HCT116 (cell line): ENCODE data around the gene SIN3B. TPM values are rescaled to one million over a fixed set of nuclear protein-coding genes. Genes with fewer than 3 reads are reported as not detected.

Experiments
- ATAC-seq: fragments of 200-7000 bp; cut with Tn5 transposase; 2 replicates; pipeline ENCODE4 v1.9.1; 2020; ENCODE audit warnings: mild to moderate bottlenecking, moderate library complexity
- BruUV-seq: library from RNA; stranded (reverse); fragments of 400-500 nt; replicated peaks from 2 replicates; lab custom pipeline; 2021; lab: Mats Ljungman, UMichigan
- CTCF ChIA-PET: fragments of 300-600 bp; sonication (Branson Sonifier 250); formaldehyde crosslinking; loops from one replicate; lab custom pipeline; 2021; ENCODE audit warnings: antibody characterized with exemption; lab: Charles Lee
- POLR2A ChIA-PET: fragments of 300-600, 350-600 bp; sonication (Branson Sonifier 250); formaldehyde crosslinking; loops from one replicate; lab custom pipeline; 2021; ENCODE audit warnings: antibody characterized with exemption; lab: Charles Lee
- RAD21 ChIA-PET, 2 experiments: fragments of 300-600 bp; sonication (Branson Sonifier 250); formaldehyde crosslinking; loops; one replicate each; lab custom pipeline; 2023; ENCODE audit warnings: low total read pairs in 2 of 2; ENCODE audit not compliant: uncharacterized antibody in 2 of 2, unreplicated experiment in 2 of 2, low non-redundant PET in 1 of 2; lab: Charles Lee
- DNase-seq: peaks from one replicate; pipeline ENCODE4 v3.0.0-alpha.2; 2010; ENCODE audit warnings: low read depth, low spot score
- H2AFZ ChIP-seq: fragments of 200-600 bp; shearing (Covaris generic), sonication (generic); 2 replicates; pipeline ENCODE4 v1.6.1; 2017; ENCODE audit warnings: low read depth, mixed run types, mixed read lengths, antibody characterized with exemption, low read length; ENCODE audit not compliant: poor library complexity, severe bottlenecking
- H3K27ac ChIP-seq: 2 replicates; pipeline ENCODE4 v1.5.1; 2012; ENCODE audit warnings: low read depth, low read length
- H3K27me3 ChIP-seq: fragments of 200-600 bp; sonication (generic); 2 replicates; pipeline ENCODE4 v1.6.1; 2016; ENCODE audit warnings: mixed run types, low read length, mixed read lengths; ENCODE audit not compliant: insufficient read depth
- H3K36me3 ChIP-seq, 2 experiments: fragments of 200-500 bp in 1 of 2; fragments of 200-600 bp in 1 of 2; sonication (Bioruptor generic) in 1 of 2; sonication (generic) in 1 of 2; 2 replicates each; pipeline versions ENCODE4 v1.5.1 to v1.6.1; 2014 to 2016; ENCODE audit warnings: low read length in 2 of 2, inconsistent platforms in 1 of 2, mixed read lengths in 1 of 2, mixed run types in 1 of 2; ENCODE audit not compliant: insufficient read depth in 2 of 2, control insufficient read depth in 1 of 2
- H3K4me1 ChIP-seq, 2 experiments: fragments of 200-600 bp in 1 of 2; sonication (generic) in 1 of 2; 2 replicates each; pipeline versions ENCODE4 v1.5.1 to v1.6.1; 2012 to 2017; ENCODE audit warnings: low read length in 2 of 2, inconsistent platforms in 1 of 2, mild to moderate bottlenecking in 1 of 2, mixed read lengths in 1 of 2, mixed run types in 1 of 2, moderate library complexity in 1 of 2; ENCODE audit not compliant: insufficient read depth in 2 of 2, control insufficient read depth in 1 of 2
- H3K4me2 ChIP-seq: fragments of 200-600 bp; sonication (generic); 2 replicates; pipeline ENCODE4 v1.6.1; 2017; ENCODE audit warnings: mixed run types, low read length, mixed read lengths
- H3K4me3 ChIP-seq, 2 experiments: fragments of 200-600 bp in 1 of 2; sonication (generic) in 1 of 2; replicated peaks in 1 of 2; 2 replicates each; pipeline ENCODE4 v1.5.1; 2011 to 2016; ENCODE audit warnings: low read length in 2 of 2, control low read depth in 1 of 2, low read depth in 1 of 2, mild to moderate bottlenecking in 1 of 2, mixed read lengths in 1 of 2, mixed run types in 1 of 2
- H3K79me2 ChIP-seq: fragments of 200-600 bp; sonication (generic); 2 replicates; pipeline ENCODE4 v1.6.1; 2017; ENCODE audit warnings: mild to moderate bottlenecking, mixed run types, low read length, moderate library complexity, mixed read lengths; ENCODE audit not compliant: insufficient read depth
- H3K9ac ChIP-seq: fragments of 200-600 bp; sonication (generic); 2 replicates; pipeline ENCODE4 v1.6.1; 2016; ENCODE audit warnings: low read length, mixed read lengths
- H3K9me2 ChIP-seq: fragments of 200-600 bp; sonication (generic), shearing (Covaris generic); 2 replicates; pipeline ENCODE4 v1.6.1; 2017; ENCODE audit warnings: mixed run types, mild to moderate bottlenecking, moderate library complexity; ENCODE audit not compliant: insufficient read depth
- H3K9me3 ChIP-seq, 2 experiments: fragments of 200-500 bp in 1 of 2; fragments of 200-600 bp in 1 of 2; sonication (Bioruptor generic) in 1 of 2; sonication (generic) in 1 of 2; 2 replicates each; pipeline ENCODE4 v1.6.1; 2014 to 2017; ENCODE audit warnings: low read length in 2 of 2, mixed read lengths in 2 of 2, inconsistent platforms in 1 of 2, low read depth in 1 of 2, mild to moderate bottlenecking in 1 of 2, mixed run types in 1 of 2, moderate library complexity in 1 of 2; ENCODE audit not compliant: control insufficient read depth in 1 of 2, insufficient read depth in 1 of 2
- H4K20me1 ChIP-seq: fragments of 200-600 bp; sonication (generic), shearing (Covaris generic); 2 replicates; pipeline ENCODE4 v1.6.1; 2017; ENCODE audit warnings: mixed run types, mild to moderate bottlenecking, moderate library complexity; ENCODE audit not compliant: insufficient read depth
- CBX3 ChIP-seq: IDR thresholded peaks from 2 replicates; pipeline ENCODE4 v1.6.1; 2012; ENCODE audit warnings: low read depth
- CEBPB ChIP-seq: IDR thresholded peaks from 2 replicates; pipeline ENCODE4 v1.6.1; 2012; ENCODE audit warnings: low read depth
- EGR1 ChIP-seq: IDR thresholded peaks from 2 replicates; pipeline ENCODE4 v1.6.1; 2012; ENCODE audit warnings: low read depth
- ELF1 ChIP-seq: IDR thresholded peaks from 2 replicates; pipeline ENCODE4 v1.6.1; 2012; ENCODE audit warnings: low read depth, borderline replicate concordance
- RAD21 ChIP-seq: IDR thresholded peaks from 2 replicates; pipeline ENCODE4 v1.6.1; 2012; ENCODE audit warnings: low read depth, mild to moderate bottlenecking
- SIN3A ChIP-seq: IDR thresholded peaks from 2 replicates; pipeline ENCODE4 v1.6.1; 2012; ENCODE audit warnings: low read depth
- ZFX ChIP-seq: fragments of 450-650 bp; IDR thresholded peaks from 2 replicates; pipeline ENCODE4 v1.6.1; 2017
- ZNF274 ChIP-seq: fragments of 200-500 bp; sonication (Bioruptor generic); IDR thresholded peaks from 2 replicates; pipeline ENCODE4 v1.6.1; 2014; ENCODE audit warnings: mild to moderate bottlenecking, low read depth, low read length, inconsistent platforms
- intact Hi-C: fragments of 100-400 bp; cut with micrococcal nuclease; formaldehyde crosslinking; loops from 2 replicates; pipeline ENCODE4 v1.10.0; 2022
- total RNA-seq: library from RNA; stranded (reverse); gene quantifications from one replicate; pipeline ENCODE4 v1.2.1, GENCODE V29; 2021; ENCODE audit not compliant: unreplicated experiment
- TF ChIP-seq, protein P1 (sequence below): IDR thresholded peaks from 2 replicates; pipeline ENCODE4 v1.6.1; 2011; ENCODE audit warnings: mild to moderate bottlenecking, low read length, moderate library complexity; ENCODE audit not compliant: insufficient replicate concordance; ENCODE audit errors: extremely low read depth
- TF ChIP-seq, protein P2 (sequence below): IDR thresholded peaks from 2 replicates; pipeline ENCODE4 v1.6.1; 2012; ENCODE audit warnings: low read depth
- TF ChIP-seq, protein P3 (sequence below): IDR thresholded peaks from 2 replicates; pipeline ENCODE4 v1.6.1; 2012
- TF ChIP-seq, protein P4 (sequence below), 3 experiments: fragments of 200-600 bp in 1 of 3; sonication (generic) in 1 of 3; IDR thresholded peaks in 2 of 3; conservative IDR thresholded peaks in 1 of 3; 2 replicates each; pipeline ENCODE4 v1.5.1; 2012 to 2017; ENCODE audit warnings: low read depth in 2 of 3, low read length in 2 of 3, antibody characterized with exemption in 1 of 3, borderline replicate concordance in 1 of 3, control low read depth in 1 of 3, mild to moderate bottlenecking in 1 of 3, mixed read lengths in 1 of 3, mixed run types in 1 of 3, moderate library complexity in 1 of 3; ENCODE audit not compliant: insufficient read depth in 1 of 3

Gene SIN3B
- total RNA-seq, 1 experiment from 2014 or later = 59.9 TPM

DNA sequence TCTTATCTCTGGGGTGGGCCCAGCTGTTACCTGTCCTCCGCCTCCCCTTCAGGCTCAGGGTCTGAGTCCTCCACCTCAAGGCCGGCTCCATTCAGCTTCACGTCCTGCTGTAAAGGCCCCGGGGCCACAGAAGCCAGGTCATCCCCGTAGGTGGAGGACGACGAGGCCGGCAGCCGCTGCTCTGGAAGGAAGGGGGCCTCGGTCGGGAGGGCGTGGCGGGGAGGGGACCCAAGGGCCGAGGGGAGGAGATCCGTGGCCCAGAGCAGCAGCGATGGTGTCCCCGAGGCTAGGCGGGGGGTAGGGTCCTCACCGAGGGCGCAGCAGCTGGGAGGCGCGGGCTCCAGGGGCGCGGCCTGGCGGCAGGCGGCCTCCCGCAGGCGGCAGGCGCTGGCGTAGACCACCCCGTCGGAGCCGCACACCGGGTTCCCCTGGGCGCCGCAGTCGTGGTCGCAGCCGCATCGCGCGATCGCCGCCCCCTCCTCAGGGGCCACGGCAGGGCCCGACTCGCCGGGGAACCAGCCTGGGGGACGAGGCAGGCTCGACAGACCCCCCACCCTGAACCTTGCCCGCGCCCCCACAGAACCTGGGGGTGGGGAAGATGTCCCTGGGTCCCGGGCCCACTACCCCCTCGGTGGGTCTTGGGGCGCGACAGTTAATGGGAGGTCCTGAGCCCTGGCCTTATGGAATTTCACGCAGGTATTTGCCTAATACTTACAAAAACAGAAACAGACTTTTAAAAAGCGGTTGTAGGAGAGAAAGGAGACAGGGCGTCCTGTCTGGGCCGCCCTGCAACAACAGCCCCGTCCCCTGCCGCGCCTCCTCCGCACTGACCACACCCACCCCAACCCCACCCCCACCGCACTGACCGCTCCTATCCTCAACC lies 67.2 kb downstream of the SIN3B start:
- CTCF ChIA-PET = no interaction called here
- Histone ChIP-seq H3K4me3 (no peak overlapping the region), H3K36me3 (no peaks in the 10 kb centered on the region), H3K9me3 (no peaks in the 10 kb centered on the region), H3K27ac (no peak overlapping the region; the same call in 1 of the 2 replicates), H3K4me1 (peaks cover 2 to 8% of the 10 kb centered on the region in 2 experiments; a peak in 2 of 4 replicates), H3K4me2 (peak overlapping the region; percentile 40; the same call in 1 of the 2 replicates), H3K9me2 (no peaks in the 10 kb centered on the region), H3K9ac (no peak overlapping the region), H3K79me2 (no peaks in the 10 kb centered on the region), H2AFZ (no peak overlapping the region), H4K20me1 (no peaks in the 10 kb centered on the region), H3K27me3 (no peaks in the 10 kb centered on the region)
- TF ChIP-seq, protein P1, sequence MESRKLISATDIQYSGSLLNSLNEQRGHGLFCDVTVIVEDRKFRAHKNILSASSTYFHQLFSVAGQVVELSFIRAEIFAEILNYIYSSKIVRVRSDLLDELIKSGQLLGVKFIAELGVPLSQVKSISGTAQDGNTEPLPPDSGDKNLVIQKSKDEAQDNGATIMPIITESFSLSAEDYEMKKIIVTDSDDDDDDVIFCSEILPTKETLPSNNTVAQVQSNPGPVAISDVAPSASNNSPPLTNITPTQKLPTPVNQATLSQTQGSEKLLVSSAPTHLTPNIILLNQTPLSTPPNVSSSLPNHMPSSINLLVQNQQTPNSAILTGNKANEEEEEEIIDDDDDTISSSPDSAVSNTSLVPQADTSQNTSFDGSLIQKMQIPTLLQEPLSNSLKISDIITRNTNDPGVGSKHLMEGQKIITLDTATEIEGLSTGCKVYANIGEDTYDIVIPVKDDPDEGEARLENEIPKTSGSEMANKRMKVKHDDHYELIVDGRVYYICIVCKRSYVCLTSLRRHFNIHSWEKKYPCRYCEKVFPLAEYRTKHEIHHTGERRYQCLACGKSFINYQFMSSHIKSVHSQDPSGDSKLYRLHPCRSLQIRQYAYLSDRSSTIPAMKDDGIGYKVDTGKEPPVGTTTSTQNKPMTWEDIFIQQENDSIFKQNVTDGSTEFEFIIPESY = no peak
- no peak for TF ChIP-seq SIN3A
- TF ChIP-seq ZFX = no peak
- no peak for TF ChIP-seq CBX3
- TF ChIP-seq, protein P2, sequence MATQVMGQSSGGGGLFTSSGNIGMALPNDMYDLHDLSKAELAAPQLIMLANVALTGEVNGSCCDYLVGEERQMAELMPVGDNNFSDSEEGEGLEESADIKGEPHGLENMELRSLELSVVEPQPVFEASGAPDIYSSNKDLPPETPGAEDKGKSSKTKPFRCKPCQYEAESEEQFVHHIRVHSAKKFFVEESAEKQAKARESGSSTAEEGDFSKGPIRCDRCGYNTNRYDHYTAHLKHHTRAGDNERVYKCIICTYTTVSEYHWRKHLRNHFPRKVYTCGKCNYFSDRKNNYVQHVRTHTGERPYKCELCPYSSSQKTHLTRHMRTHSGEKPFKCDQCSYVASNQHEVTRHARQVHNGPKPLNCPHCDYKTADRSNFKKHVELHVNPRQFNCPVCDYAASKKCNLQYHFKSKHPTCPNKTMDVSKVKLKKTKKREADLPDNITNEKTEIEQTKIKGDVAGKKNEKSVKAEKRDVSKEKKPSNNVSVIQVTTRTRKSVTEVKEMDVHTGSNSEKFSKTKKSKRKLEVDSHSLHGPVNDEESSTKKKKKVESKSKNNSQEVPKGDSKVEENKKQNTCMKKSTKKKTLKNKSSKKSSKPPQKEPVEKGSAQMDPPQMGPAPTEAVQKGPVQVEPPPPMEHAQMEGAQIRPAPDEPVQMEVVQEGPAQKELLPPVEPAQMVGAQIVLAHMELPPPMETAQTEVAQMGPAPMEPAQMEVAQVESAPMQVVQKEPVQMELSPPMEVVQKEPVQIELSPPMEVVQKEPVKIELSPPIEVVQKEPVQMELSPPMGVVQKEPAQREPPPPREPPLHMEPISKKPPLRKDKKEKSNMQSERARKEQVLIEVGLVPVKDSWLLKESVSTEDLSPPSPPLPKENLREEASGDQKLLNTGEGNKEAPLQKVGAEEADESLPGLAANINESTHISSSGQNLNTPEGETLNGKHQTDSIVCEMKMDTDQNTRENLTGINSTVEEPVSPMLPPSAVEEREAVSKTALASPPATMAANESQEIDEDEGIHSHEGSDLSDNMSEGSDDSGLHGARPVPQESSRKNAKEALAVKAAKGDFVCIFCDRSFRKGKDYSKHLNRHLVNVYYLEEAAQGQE = no peak
- no peak for TF ChIP-seq EGR1
- TF ChIP-seq CEBPB = no peak
- no peak for TF ChIP-seq ZNF274
- TF ChIP-seq RAD21 = no peak
- TF ChIP-seq ELF1 = no peak
- TF ChIP-seq, protein P3, sequence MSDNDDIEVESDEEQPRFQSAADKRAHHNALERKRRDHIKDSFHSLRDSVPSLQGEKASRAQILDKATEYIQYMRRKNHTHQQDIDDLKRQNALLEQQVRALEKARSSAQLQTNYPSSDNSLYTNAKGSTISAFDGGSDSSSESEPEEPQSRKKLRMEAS = no peak
- TF ChIP-seq, protein P4, sequence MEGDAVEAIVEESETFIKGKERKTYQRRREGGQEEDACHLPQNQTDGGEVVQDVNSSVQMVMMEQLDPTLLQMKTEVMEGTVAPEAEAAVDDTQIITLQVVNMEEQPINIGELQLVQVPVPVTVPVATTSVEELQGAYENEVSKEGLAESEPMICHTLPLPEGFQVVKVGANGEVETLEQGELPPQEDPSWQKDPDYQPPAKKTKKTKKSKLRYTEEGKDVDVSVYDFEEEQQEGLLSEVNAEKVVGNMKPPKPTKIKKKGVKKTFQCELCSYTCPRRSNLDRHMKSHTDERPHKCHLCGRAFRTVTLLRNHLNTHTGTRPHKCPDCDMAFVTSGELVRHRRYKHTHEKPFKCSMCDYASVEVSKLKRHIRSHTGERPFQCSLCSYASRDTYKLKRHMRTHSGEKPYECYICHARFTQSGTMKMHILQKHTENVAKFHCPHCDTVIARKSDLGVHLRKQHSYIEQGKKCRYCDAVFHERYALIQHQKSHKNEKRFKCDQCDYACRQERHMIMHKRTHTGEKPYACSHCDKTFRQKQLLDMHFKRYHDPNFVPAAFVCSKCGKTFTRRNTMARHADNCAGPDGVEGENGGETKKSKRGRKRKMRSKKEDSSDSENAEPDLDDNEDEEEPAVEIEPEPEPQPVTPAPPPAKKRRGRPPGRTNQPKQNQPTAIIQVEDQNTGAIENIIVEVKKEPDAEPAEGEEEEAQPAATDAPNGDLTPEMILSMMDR (IDR thresholded peaks at IDR 0.05 in 2 of 3, conservative IDR thresholded peaks at IDR 0.05 in 1 of 3; ENCODE audit: borderline replicate concordance in 1 of 3, insufficient read depth in 1 of 3, low read depth in 2 of 3, low read length in 2 of 3) = no peak
- POLR2A ChIA-PET = no interaction called here
- RAD21 ChIA-PET = interaction anchor here in 1 of 2 experiments (0.6 kb wide), 1 partner anchor 156 kb away, joined by 5 read pairs; no protein-coding TSS in a partner anchor
- no peak for DNase-seq
- intact Hi-C loops = no loop called here
- no TSS peak for BruUV-seq
- no peak; the same call in 1 of the 2 replicates for ATAC-seq
